Hepatocyte (in vitro differentiated cells): ENCODE measurements around the gene UBASH3A. TPM values are rescaled to one million over a fixed set of nuclear protein-coding genes. Genes with fewer than 3 reads are reported as not detected.

Source experiments
- DNase-seq: peaks from one replicate; pipeline ENCODE4 v3.0.0-alpha.2; 2016; ENCODE audit warnings: low spot score
- H2AFZ ChIP-seq: fragments of 200-600 bp; sonication (generic); 2 replicates; pipeline ENCODE4 v1.6.0; 2016; ENCODE audit warnings: antibody characterized with exemption, mild to moderate bottlenecking
- H3K27ac ChIP-seq: fragments of 200-600 bp; sonication (generic); 2 replicates; pipeline ENCODE4 v1.5.1; 2016; ENCODE audit warnings: mild to moderate bottlenecking
- H3K27me3 ChIP-seq: fragments of 200-600 bp; sonication (generic); 2 replicates; pipeline ENCODE4 v1.6.1; 2016
- H3K36me3 ChIP-seq: fragments of 200-600 bp; sonication (generic); replicated peaks from 2 replicates; pipeline ENCODE4 v1.5.1; 2016; ENCODE audit warnings: low read depth; ENCODE audit not compliant: insufficient read depth
- H3K4me1 ChIP-seq: fragments of 200-600 bp; sonication (generic); 2 replicates; pipeline ENCODE4 v1.5.1; 2016; ENCODE audit warnings: mild to moderate bottlenecking, moderate library complexity; ENCODE audit not compliant: insufficient read depth
- H3K4me2 ChIP-seq: fragments of 200-600 bp; sonication (generic); 2 replicates; pipeline ENCODE4 v1.6.0; 2016
- H3K4me3 ChIP-seq: fragments of 200-600 bp; sonication (generic); 2 replicates; pipeline ENCODE4 v1.5.1; 2016; ENCODE audit warnings: mild to moderate bottlenecking
- H3K79me2 ChIP-seq: fragments of 200-600 bp; sonication (generic); 2 replicates; pipeline ENCODE4 v1.6.0; 2017; ENCODE audit warnings: mild to moderate bottlenecking
- H3K9me2 ChIP-seq: fragments of 200-600 bp; sonication (generic); replicated peaks from 2 replicates; pipeline ENCODE4 v1.6.0; 2017; ENCODE audit warnings: mild to moderate bottlenecking; ENCODE audit not compliant: insufficient read depth
- H3K9me3 ChIP-seq: fragments of 200-600 bp; sonication (generic); 2 replicates; pipeline ENCODE4 v1.5.1; 2016; ENCODE audit warnings: low read depth, mild to moderate bottlenecking
- H4K20me1 ChIP-seq: fragments of 200-600 bp; sonication (generic); 2 replicates; pipeline ENCODE4 v1.6.0; 2016; ENCODE audit warnings: mild to moderate bottlenecking; ENCODE audit not compliant: insufficient read depth, poor library complexity, severe bottlenecking
- CTCF ChIP-seq: fragments of 200-600 bp; sonication (generic); IDR thresholded peaks from 2 replicates; pipeline ENCODE4 v1.5.1; 2016; ENCODE audit warnings: antibody characterized with exemption, mild to moderate bottlenecking; ENCODE audit not compliant: poor library complexity
- EZH2 ChIP-seq: fragments of 200-600 bp; sonication (generic); IDR thresholded peaks from 2 replicates; pipeline ENCODE4 v1.6.1; 2016; ENCODE audit warnings: antibody characterized with exemption, mild to moderate bottlenecking, borderline replicate concordance
- EZH2phosphoT487 ChIP-seq: fragments of 200-600 bp; sonication (generic); IDR thresholded peaks from one replicate; pipeline ENCODE4 v1.6.1; 2018; ENCODE audit warnings: antibody characterized with exemption, mild to moderate bottlenecking, low read depth, moderate library complexity; ENCODE audit not compliant: unreplicated experiment, severe bottlenecking
- whole genome bisulfite sequencing: methylation state at CpG from one replicate; pipeline ENCODE4 v1.1.6; 2016; ENCODE audit warnings: low lambda C conversion rate; ENCODE audit errors: missing lambda C conversion rate; 5-methylcytosine and 5-hydroxymethylcytosine counted together
- polyA plus RNA-seq: library from polyadenylated mRNA; unstranded; fragments of >200 nt; fragmentation: Nextera tagmentation; extraction: Ambion mirVana; gene quantifications from 2 replicates; pipeline ENCODE4 v1.2.1, GENCODE V29; 2016
- total RNA-seq: library from RNA; depleted of rRNA; stranded (reverse); fragments of >200 nt; gene quantifications from 2 replicates; pipeline ENCODE4 v1.2.3, GENCODE V29; 2014

The UBASH3A gene
- total and polyA plus RNA-seq, 2 experiments from 2014 or later, result not detected

GRCh38 chr21:42471206-42471605 is 67.5 kb downstream of the UBASH3A start:
- H4K20me1 ChIP-seq, result no peaks in the 10 kb centered on the region
- 95% methylated on average over 9 of the region's 9 CpGs for WGBS
- TF ChIP-seq CTCF (no peak), EZH2phosphoT487 (no peak), EZH2 (no peak)

GRCh38 chr21:42471716-42472330 is 68.1 kb downstream of the UBASH3A start:
- Histone ChIP-seq H3K4me3 (no peak overlapping the region), H3K4me2 (no peak overlapping the region), H3K36me3 (no peaks in the 10 kb centered on the region), H2AFZ (no peak overlapping the region), H3K27ac (no peak overlapping the region), H3K27me3 (no peaks in the 10 kb centered on the region), H3K4me1 (peaks cover 30% of the 10 kb centered on the region), H4K20me1 (no peaks in the 10 kb centered on the region), H3K9me2 (no peaks in the 10 kb centered on the region), H3K79me2 (no peaks in the 10 kb centered on the region), H3K9me3 (no peaks in the 10 kb centered on the region)
- DNase-seq, result no peak
- 94% methylated on average over 13 of the region's 13 CpGs for WGBS
- TF ChIP-seq EZH2phosphoT487 (no peak), EZH2 (no peak), CTCF (no peak)

More at GRCh38 chr21:42471206-42471605, 67.5 kb downstream of the UBASH3A start:
- H2AFZ ChIP-seq, result no peak overlapping the region
- no peak overlapping the region for H3K27ac ChIP-seq
- H3K4me2 ChIP-seq, result no peak overlapping the region
- H3K9me2 ChIP-seq, result no peaks in the 10 kb centered on the region
- DNase-seq, result no peak
- no peaks in the 10 kb centered on the region for H3K79me2 ChIP-seq
- no peaks in the 10 kb centered on the region for H3K36me3 ChIP-seq
- H3K4me3 ChIP-seq, result no peak overlapping the region
- no peaks in the 10 kb centered on the region for H3K9me3 ChIP-seq
- H3K27me3 ChIP-seq, result no peaks in the 10 kb centered on the region
- H3K4me1 ChIP-seq, result peaks cover 30% of the 10 kb centered on the region

GRCh38 chr21:42472521-42472920 is 68.8 kb downstream of the UBASH3A start:
- 79% methylated on average over 7 of the region's 7 CpGs for WGBS
- H3K4me3 ChIP-seq, result no peak overlapping the region

More at GRCh38 chr21:42472521-42472920, 68.8 kb downstream of the UBASH3A start:
- H3K36me3 ChIP-seq, result no peaks in the 10 kb centered on the region
- TF ChIP-seq CTCF, result no peak
- no peak for TF ChIP-seq EZH2
- no peak for TF ChIP-seq EZH2phosphoT487
- no peak for DNase-seq
- H3K4me1 ChIP-seq, result peaks cover 27% of the 10 kb centered on the region
- H4K20me1 ChIP-seq, result no peaks in the 10 kb centered on the region
- no peaks in the 10 kb centered on the region for H3K79me2 ChIP-seq
- H3K9me2 ChIP-seq, result no peaks in the 10 kb centered on the region
- H3K27me3 ChIP-seq, result no peaks in the 10 kb centered on the region
- H3K9me3 ChIP-seq, result no peaks in the 10 kb centered on the region
- no peak overlapping the region for H2AFZ ChIP-seq
- H3K27ac ChIP-seq, result no peak overlapping the region
- no peak overlapping the region for H3K4me2 ChIP-seq
